HFF-Myc (cell line): ENCODE results near the gene CD40.

ENCODE experiments used
- DNase-seq: peaks from one replicate; pipeline ENCODE4 v3.0.0-alpha.2; 2011; ENCODE audit warnings: low read depth; ENCODE audit errors: extremely low read depth
- H3K4me3 ChIP-seq: replicated peaks from 2 replicates; pipeline ENCODE4 v1.5.1; 2011; ENCODE audit warnings: low read depth, mild to moderate bottlenecking, control low read depth, low read length
- CTCF ChIP-seq: IDR thresholded peaks from 2 replicates; pipeline ENCODE4 v1.5.1; 2012; ENCODE audit warnings: mild to moderate bottlenecking, low read depth, low read length, control low read depth; ENCODE audit errors: missing control alignments

CD40 gene

GRCh38 chr20:46134716-46135115, 16.6 kb downstream of the CD40 start:
- no peak overlapping the region for H3K4me3 ChIP-seq
- no peak for TF ChIP-seq CTCF
- no peak for DNase-seq

GRCh38 chr20:46135856-46136633, 17.9 kb downstream of the CD40 start:
- H3K4me3 ChIP-seq, result no peak overlapping the region
- no peak for TF ChIP-seq CTCF
- no peak for DNase-seq

GRCh38 chr20:46137816-46138215, 19.7 kb downstream of the CD40 start:
- no peak for TF ChIP-seq CTCF
- no peak overlapping the region for H3K4me3 ChIP-seq
- DNase-seq, result no peak

GRCh38 chr20:46139266-46139889, 21.3 kb downstream of the CD40 start:
- TF ChIP-seq CTCF, result no peak
- no peak for DNase-seq
- no peak overlapping the region for H3K4me3 ChIP-seq

- no peak overlapping the region for H3K4me3 ChIP-seq
- no peak for DNase-seq
- no peak for TF ChIP-seq CTCF
Observed at GRCh38 chr20:46139908-46140482, 21.9 kb downstream of the CD40 start.

- no peak overlapping the region for H3K4me3 ChIP-seq
- TF ChIP-seq CTCF, result no peak
- DNase-seq, result no peak
Observed at GRCh38 chr20:46142124-46142523, 24.0 kb downstream of the CD40 start.
